Subcutaneous abdominal adipose tissue (tissue), 5 donors: Measurements from ENCODE around the gene ZWILCH.

Experiments
- H3K27ac ChIP-seq: one replicate; pipeline ENCODE4 v1.7.0; 2013; ENCODE audit warnings: low read depth, mild to moderate bottlenecking, inconsistent platforms, low read length, moderate library complexity
- H3K27me3 ChIP-seq, 5 donors: one replicate each; pipeline ENCODE4 v1.7.0; 2013; ENCODE audit warnings: low read length in 5 of 5, inconsistent platforms in 1 of 5; ENCODE audit not compliant: control insufficient read depth in 5 of 5, insufficient read depth in 4 of 5
- H3K36me3 ChIP-seq, 5 donors: one replicate each; pipeline ENCODE4 v1.7.0; 2013; ENCODE audit warnings: low read length in 5 of 5; ENCODE audit not compliant: control insufficient read depth in 5 of 5, insufficient read depth in 5 of 5
- H3K4me1 ChIP-seq, 5 donors: one replicate each; pipeline ENCODE4 v1.7.0; 2013; ENCODE audit warnings: low read length in 5 of 5, mild to moderate bottlenecking in 3 of 5, moderate library complexity in 1 of 5; ENCODE audit not compliant: control insufficient read depth in 5 of 5, insufficient read depth in 5 of 5
- H3K4me3 ChIP-seq, 5 donors: one replicate each; pipeline ENCODE4 v1.7.0; 2013; ENCODE audit warnings: low read length in 5 of 5, low read depth in 1 of 5
- H3K9ac ChIP-seq, 5 donors: one replicate each; pipeline ENCODE4 v1.7.0; 2013; ENCODE audit warnings: low read length in 5 of 5, mild to moderate bottlenecking in 4 of 5, moderate library complexity in 3 of 5
- H3K9me3 ChIP-seq, 5 donors: one replicate each; pipeline ENCODE4 v1.7.0; 2013; ENCODE audit warnings: low read length in 5 of 5; ENCODE audit not compliant: control insufficient read depth in 5 of 5
- donor health status: healthy.
- donor health status: healthy.
- donor health status: healthy.
- donor health status: healthy.
- donor health status: healthy.

The ZWILCH gene

DNA sequence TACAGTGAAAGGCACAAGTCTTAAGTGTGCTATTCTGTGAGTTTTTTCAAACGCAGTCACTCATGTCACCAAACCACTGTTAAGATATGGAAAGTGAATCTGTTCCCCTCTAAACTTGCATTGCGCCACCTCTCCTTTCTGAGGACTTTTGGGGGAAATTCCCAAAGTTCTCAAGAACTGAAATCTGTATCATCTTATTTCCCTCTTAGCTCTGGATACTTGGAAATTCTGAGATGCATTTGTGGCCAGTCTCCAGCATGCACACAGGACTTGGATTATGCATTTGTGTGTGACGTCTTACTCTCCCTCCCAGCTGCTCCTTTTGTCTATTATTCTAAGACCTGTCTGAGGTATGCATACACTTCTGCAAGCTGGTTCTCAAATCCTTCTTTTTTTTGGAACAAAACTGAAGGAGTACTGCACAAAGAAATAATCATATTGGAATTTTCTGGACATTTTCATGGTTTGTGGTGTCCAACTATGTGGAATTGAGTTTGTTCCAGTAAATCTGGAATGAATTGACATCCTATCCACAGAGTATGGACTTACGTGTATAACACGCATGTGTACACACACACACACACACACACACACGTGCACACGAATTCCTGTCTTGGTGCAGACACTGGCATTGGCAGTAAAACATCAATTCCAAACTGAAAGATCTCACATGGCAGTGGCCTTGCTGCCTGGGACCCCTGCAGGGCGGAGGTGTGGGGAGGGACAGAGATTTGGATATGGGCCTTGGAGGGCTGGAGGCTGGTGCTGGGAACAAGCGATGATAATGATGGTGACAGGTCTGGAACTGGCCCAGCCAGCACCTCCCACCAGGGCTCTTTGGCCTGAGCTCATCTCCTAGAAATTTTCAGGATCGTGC is 68.8 kb downstream of the ZWILCH start:
- Histone ChIP-seq H3K4me1 (peaks cover 0 to 7% (median 4%) of the 10 kb centered on the region in 5 donors), H3K36me3 (no peaks in the 10 kb centered on the region), H3K27me3 (no peaks in the 10 kb centered on the region), H3K9ac (peak overlapping the region in 1 of 5 donors; percentile 26), H3K4me3 (peak overlapping the region in 1 of 5 donors; percentile 6), H3K9me3 (no peaks in the 10 kb centered on the region), H3K27ac (peak overlapping the region; percentile 50)

DNA sequence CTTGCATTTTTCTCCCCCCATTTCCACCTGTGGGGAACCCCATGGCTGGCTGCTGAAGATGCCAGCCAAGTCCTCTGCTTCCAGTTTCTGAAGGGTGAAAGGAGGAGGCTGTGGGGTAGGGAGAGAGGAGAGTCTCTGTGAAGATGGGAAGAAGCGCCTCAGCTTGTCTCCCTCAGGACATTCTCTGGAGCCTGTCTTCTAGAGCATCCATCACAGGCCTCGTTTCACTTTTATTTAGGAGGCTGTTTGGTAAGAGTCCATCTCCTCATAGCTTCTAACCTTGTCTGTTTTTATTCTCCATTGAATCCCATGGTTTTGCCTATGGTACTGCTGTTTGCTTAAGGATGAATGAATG is 69.4 kb downstream of the ZWILCH start:
- Histone ChIP-seq H3K36me3 (no peaks in the 10 kb centered on the region), H3K9me3 (no peaks in the 10 kb centered on the region), H3K4me3 (peak overlapping the region in 1 of 5 donors; percentile 6), H3K4me1 (peaks cover 0 to 7% (median 4%) of the 10 kb centered on the region in 5 donors), H3K27me3 (no peaks in the 10 kb centered on the region), H3K27ac (peak overlapping the region; percentile 50), H3K9ac (no peak overlapping the region)

DNA sequence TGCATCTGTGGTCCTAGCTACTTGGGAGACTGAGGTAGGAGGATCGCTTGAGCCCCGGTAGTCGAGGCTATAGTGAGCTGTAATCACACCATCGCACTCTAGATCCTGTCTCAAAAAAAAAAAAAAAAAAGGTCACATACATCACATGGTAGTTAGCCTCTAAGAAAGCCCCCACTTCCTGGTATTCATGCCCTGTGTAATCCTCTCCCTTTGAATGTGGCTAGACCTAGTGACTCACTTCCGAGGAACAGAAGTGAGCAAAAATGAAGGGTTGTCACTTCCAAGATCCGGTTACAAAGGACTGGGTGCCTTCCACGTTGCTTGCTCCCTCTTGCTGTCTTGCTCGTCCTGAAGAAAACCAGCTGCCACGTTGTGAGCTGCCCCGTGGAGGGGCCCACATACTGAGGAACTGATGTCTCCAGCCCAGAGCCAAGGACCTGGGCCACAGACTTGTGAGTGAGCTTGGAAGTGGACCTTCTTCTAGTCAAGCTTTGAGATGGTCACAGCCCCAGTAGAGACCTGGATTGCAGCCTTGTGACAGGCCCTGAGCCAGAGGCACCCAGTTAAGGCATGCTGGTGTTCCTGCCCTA is 73.3 kb downstream of the ZWILCH start:
- no peaks in the 10 kb centered on the region for H3K36me3 ChIP-seq
- H3K4me1 ChIP-seq: peaks cover 12 to 29% (median 24%) of the 10 kb centered on the region in 5 donors
- no peaks in the 10 kb centered on the region for H3K27me3 ChIP-seq
- no peaks in the 10 kb centered on the region for H3K9me3 ChIP-seq
- no peak overlapping the region for H3K4me3 ChIP-seq
- no peak overlapping the region for H3K27ac ChIP-seq
- no peak overlapping the region for H3K9ac ChIP-seq

DNA sequence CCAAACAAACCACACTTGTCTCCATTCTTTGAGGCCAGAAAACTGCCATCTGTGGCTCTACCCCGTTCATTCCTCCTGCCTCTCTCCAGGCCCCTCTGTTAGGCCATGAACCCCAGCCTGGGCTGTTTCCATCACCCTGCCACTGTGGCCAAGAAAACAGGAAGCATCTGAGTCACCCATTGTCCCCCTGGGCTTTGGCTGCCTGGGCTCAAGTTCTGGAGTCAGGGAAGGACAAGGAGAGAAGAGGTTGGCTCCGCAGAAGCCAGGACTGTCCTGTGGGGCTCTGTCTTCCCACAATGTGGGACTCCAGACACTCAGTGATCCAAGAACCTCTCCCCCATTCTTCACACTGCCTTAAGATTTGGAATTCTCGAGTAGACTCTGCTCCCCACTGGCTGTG is 75.5 kb downstream of the ZWILCH start:
- no peak overlapping the region for H3K4me3 ChIP-seq
- H3K27ac ChIP-seq: peak overlapping the region; percentile 57
- H3K36me3 ChIP-seq: no peaks in the 10 kb centered on the region

DNA sequence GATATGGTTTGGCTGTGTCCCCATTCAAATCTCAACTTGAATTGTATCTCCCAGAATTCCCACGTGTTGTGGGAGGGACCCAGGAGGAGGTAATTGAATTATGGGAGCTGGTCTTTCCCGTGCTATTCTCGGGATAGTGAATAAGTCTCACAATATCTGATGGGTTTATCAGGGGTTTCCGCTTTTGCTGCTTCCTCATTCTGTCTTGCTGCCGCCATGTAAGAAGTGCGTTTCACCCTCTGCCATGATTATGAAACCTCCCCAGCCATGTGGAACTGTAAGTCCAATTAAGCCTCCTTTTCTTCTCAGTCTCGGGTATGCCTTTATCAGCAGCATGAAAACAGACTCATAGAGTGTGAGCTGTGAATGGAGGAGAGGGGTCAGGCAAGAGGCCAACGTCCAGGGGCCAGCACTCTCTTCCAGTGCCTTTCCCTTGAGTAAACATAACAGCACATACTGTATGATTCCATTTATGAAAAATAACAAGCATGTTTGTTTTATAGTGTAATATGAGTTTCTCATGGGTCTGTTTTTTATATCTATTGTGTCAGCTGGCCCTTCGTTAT is 76.9 kb downstream of the ZWILCH start:
- H3K4me3 ChIP-seq: peak overlapping the region; percentile 30 to 60 (median 49)
- peak overlapping the region in 2 of 5 donors; percentile 8 to 30 for H3K9ac ChIP-seq
- H3K36me3 ChIP-seq: no peaks in the 10 kb centered on the region
- H3K4me1 ChIP-seq: peaks cover 6 to 29% (median 22%) of the 10 kb centered on the region in 5 donors
- peak overlapping the region; percentile 46 for H3K27ac ChIP-seq
- no peaks in the 10 kb centered on the region for H3K9me3 ChIP-seq
- no peaks in the 10 kb centered on the region for H3K27me3 ChIP-seq

More for the DNA sequence above, 75.5 kb downstream of the ZWILCH start:
- Histone ChIP-seq H3K4me1 (peaks cover 6 to 29% (median 22%) of the 10 kb centered on the region in 5 donors), H3K9me3 (no peaks in the 10 kb centered on the region), H3K9ac (peak overlapping the region in 1 of 5 donors; percentile 9), H3K27me3 (no peaks in the 10 kb centered on the region)

DNA sequence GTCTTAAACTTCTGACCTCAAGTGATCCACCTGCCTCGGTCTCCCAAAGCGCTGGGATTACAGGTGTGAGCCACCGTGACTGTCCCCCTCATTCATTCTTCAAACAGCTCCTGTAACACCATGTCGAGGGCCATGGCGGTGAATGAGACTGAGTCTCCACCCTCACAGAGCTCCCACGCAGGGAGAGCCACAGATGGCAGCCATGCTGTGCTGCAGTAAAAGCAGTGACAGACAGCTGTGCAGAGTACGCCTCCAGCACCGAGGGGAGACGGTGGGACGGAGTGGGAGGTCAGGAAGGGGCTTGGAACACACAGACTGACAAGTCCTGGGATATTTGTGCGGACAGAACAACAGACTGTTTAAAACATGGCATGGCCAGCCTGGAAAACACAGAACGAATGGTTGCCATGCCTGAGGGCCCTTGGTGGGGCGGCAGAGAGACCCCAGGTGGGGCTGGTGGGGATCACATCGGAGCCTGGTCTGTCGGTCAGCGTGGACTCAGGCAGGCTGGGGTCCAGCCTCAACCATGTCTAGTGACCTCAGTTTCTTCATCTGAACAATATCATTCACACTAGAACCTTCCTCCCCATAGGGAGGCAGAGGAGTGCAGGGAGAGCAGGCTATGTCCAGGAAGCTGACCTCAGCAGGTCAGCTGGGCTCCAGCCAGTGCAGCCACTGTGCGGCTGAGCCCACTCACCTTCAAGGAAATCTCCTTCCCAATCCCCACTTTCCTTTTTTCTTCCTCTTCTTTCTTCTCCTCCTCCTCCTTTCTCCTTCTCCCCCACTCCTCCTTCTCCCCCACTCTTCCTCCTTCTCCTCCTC is 81.2 kb downstream of the ZWILCH start:
- Histone ChIP-seq H3K4me1 (peaks cover 0 to 17% (median 15%) of the 10 kb centered on the region in 5 donors), H3K27ac (no peak overlapping the region), H3K36me3 (no peaks in the 10 kb centered on the region), H3K4me3 (no peak overlapping the region), H3K27me3 (no peaks in the 10 kb centered on the region), H3K9ac (no peak overlapping the region), H3K9me3 (no peaks in the 10 kb centered on the region)

DNA sequence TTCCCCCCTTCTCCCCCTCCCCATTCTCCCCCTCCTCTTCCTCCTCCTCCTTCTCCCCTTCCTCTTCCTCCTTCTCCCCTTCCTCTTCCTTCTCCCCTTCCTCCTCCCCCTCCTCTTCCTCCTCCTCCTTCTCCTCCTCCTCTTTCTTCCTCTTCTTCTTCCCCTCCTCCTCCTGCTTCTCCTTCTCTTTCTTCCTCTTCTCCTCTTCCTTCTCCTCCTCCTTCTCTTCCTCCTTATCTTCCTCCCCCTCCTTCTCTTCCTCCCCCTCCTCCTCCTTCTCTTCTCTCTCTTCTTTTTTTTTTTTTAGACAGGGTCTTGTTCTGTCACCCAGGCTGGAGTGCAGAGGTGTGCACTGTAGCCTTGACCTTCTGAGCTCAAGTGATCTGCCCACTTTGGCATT is 81.9 kb downstream of the ZWILCH start:
- Histone ChIP-seq H3K9ac (no peak overlapping the region), H3K36me3 (no peaks in the 10 kb centered on the region), H3K4me3 (no peak overlapping the region), H3K9me3 (no peaks in the 10 kb centered on the region), H3K4me1 (peaks cover 0 to 14% (median 13%) of the 10 kb centered on the region in 5 donors), H3K27me3 (no peaks in the 10 kb centered on the region), H3K27ac (no peak overlapping the region)

DNA sequence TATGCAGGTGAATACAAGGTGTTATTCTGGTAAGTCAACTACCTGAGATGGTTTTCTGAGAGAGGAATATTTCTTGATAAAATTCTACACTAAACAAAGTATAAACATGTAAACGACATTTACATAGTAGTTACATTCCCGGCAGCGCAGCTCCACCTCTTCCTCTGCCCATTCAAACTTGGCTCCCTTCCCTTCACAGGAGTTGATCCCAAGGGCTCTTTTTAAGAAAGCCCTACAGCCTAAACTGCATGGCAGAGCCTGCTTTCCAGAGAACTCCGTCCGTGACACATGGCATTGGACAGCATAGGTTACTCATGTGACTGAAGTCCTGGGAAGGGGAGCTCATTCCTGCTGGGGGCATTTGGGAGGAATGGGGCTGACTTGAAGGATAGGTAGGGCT is 82.6 kb downstream of the ZWILCH start:
- Histone ChIP-seq H3K27me3 (no peaks in the 10 kb centered on the region), H3K9me3 (no peaks in the 10 kb centered on the region), H3K4me3 (no peak overlapping the region), H3K9ac (peak overlapping the region in 1 of 5 donors; percentile 6), H3K27ac (no peak overlapping the region), H3K36me3 (no peaks in the 10 kb centered on the region), H3K4me1 (peaks cover 0 to 13% (median 5%) of the 10 kb centered on the region in 5 donors)

DNA sequence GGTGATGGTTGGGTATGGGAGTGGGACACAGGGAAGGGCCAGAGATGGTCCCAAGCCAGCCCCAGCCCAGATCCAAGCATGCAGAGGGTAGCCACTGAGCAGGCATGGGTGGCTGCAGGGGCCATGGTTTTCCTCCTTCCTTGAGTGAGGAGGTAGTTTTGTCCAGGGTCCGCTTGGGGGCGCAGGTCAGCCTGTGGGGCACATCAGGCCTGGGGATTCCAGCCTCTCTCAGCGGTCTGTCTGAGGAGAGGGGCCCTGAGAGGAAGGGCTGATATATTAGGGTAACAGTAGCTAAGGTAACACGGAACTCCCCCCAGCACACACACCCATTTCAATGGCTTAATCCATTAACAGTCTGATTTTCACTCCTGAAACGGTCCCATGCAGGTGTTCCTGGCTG is 83.4 kb downstream of the ZWILCH start:
- Histone ChIP-seq H3K9me3 (no peaks in the 10 kb centered on the region), H3K36me3 (no peaks in the 10 kb centered on the region), H3K4me1 (peaks cover 0 to 12% (median 0%) of the 10 kb centered on the region in 5 donors), H3K4me3 (no peak overlapping the region), H3K9ac (no peak overlapping the region), H3K27ac (no peak overlapping the region), H3K27me3 (no peaks in the 10 kb centered on the region)
